SK-N-MC (cell line): ENCODE measurements around the gene ATRNL1.

Experiments used
- EZH2 ChIP-seq: fragments of 200-600 bp; sonication (generic); IDR thresholded peaks from one replicate; pipeline ENCODE4 v1.6.1; 2017; ENCODE audit warnings: antibody characterized with exemption
- FOXP2 ChIP-seq: optimal IDR thresholded peaks from 2 replicates; pipeline ENCODE3; 2011; ENCODE audit warnings: mild to moderate bottlenecking, moderate library complexity; ENCODE audit not compliant: insufficient read depth; ENCODE audit errors: extremely low read length, control extremely low read depth
- POLR2AphosphoS5 ChIP-seq: IDR thresholded peaks from 2 replicates; pipeline ENCODE4 v1.6.1; 2012; ENCODE audit warnings: mild to moderate bottlenecking, low read depth, low read length, borderline replicate concordance

GRCh38 chr10:115772606-115773005, 679.4 kb downstream of the ATRNL1 start:
- no peak for TF ChIP-seq EZH2
- no peak for TF ChIP-seq POLR2AphosphoS5
- TF ChIP-seq FOXP2, result no peak
